A172 (cell line): Measurements from ENCODE around the gene CYBC1. TPM values are rescaled to one million over a fixed set of nuclear protein-coding genes. Genes with fewer than 3 reads are reported as not detected.

Source experiments
- DNase-seq: peaks from one replicate; pipeline ENCODE4 v3.0.0-alpha.2; 2015; ENCODE audit warnings: low spot score
- total RNA-seq: library from RNA; depleted of rRNA; stranded (reverse); fragments of >200 nt; shearing (Covaris generic); gene quantifications from 2 replicates; pipeline ENCODE4 v1.2.3, GENCODE V29; 2014

CYBC1 gene
- total RNA-seq, 1 experiment from 2014 or later: 121 TPM

DNA sequence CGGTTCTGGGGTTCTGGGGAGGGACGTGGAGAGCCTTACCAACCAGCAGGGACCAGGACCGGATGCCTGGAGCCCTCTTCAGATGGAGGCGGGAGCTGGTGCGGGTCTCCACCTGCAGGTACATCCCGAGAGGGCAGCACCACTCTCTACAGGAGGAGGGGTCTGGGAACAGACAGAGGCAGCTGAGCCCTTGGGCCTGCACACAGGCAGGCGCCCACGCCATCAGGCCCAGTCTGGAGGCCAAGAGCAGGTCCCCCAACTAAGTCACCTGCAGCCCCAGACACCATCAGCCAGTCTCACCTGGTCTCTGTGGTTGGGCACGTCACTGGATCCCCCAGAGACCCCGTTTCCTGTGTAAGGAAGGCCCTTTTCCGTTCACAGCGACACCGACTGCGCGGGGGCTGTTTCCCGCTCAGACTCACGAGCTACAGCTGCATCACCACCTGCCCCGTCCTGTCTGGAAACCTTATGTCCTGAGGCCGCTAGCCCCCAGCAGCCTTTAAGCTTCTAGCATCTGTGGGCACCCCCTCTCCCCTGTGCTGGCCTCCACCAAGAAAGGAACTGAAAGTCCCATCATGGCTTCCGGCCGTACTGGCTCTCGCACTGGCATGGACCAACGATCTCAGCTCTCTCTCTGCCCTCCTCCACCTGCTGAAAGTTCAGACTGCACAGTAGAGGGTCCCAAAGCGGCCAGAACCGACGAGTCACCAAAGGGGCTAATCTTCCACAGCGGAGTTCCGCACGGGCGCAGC is 1.2 kb downstream of the CYBC1 start:
- no peak for DNase-seq

DNA sequence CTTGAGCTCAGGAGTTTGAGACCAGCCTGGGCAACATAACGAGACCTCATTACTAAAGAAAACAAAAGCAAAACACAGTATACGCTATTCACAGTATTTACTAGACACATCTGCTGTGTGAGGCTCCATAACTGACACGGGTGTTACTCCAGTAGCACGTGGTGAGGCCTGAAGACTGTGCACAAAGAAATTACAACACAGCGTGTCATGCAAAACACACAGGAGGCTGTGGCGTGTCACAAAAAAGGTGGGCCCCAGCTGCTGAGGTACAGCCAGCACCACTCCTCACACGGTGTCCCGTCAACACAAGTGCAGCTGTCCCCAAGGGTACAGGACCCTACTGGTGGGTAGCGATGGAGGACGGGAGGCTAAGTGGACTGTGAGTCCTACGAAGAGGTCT is 2.7 kb downstream of the CYBC1 start:
- DNase-seq: no peak

DNA sequence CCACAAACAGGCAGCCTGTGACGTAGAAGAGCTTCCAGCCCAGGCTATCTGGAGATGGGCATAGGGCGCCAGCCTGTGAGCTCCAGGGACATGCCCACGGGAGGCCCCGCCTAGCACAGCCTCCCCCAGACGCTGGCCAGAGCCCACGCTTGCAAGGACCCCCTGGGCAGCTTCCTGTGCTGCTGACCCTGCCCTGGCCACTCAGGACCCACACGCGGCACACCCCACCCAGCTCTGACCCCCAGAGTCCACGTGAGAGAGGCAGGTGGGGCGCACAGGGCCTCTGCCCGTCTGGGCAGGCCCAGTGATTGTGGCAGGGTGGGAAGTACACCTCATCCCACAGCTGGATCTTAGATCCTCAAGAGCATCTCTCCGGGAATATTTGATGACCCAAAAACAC is 3.9 kb downstream of the CYBC1 start:
- DNase-seq: no peak

DNA sequence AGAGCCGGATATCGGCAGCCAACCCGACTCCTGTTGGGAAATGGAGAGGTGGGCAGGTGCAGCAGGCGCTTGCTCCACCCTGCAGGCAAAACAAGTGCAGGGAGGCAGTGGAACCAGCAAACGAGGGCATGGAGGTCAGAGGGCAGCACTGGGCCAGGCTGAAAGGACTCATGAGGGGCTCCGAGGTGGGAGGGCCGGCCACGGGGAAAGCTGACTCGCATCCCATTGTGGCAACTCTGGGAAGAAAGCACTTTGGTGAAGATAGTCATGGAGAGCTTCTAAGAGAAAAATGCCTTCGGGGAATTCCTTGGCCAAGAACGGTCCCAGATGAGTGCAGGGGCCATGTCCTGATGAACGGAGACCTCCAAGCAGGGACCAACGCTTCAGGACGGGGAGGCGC is 4.4 kb downstream of the CYBC1 start:
- no peak for DNase-seq

DNA sequence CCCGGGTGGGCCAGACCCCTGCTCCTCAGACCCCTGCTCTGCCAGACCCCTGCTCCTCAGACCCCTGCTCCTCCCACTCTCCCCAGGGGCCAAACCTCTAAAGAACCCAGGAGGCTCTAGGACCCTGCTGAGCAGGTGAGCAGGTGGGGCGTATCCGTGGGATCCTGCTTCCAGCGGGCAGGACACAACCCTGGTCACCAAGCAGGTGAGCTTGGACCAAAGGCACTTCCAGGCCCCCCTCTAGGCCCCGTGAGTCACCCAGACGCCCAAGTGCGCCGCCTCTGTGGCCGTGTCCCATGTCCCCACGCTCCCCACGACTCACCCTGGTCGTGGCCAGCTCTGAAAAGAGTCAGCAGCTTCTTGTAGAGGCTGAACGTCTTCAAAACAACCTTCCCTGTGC is 5.0 kb downstream of the CYBC1 start:
- no peak for DNase-seq

DNA sequence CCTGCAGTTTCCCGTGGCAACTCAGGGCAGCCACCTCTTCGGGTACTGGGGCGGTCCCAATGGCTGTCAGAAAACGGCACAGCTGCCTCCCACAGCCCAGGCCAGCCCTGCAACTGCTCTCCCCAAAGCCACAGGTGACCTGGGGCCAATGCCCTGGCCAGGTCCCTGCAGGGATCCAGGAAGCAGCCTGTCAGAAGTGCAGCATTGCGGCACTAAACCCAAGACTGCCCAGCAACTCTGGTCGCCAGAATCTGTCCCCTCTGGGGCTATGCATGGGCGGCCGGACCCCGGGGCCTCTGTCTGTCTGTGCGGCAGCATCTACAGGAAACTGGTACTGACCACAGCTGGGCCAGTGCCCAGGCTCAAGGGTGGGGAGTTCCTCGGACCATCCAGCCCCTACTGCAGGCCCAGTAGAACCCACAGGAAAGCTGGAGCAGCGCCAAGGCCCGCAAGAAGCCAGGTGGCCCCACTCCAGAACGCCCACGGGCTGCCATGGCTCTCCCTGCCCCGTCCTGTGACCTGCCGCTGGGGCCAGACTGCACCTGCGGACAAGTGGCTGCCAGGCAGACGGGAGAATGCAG is 5.5 kb downstream of the CYBC1 start:
- DNase-seq: peak; percentile 55

DNA sequence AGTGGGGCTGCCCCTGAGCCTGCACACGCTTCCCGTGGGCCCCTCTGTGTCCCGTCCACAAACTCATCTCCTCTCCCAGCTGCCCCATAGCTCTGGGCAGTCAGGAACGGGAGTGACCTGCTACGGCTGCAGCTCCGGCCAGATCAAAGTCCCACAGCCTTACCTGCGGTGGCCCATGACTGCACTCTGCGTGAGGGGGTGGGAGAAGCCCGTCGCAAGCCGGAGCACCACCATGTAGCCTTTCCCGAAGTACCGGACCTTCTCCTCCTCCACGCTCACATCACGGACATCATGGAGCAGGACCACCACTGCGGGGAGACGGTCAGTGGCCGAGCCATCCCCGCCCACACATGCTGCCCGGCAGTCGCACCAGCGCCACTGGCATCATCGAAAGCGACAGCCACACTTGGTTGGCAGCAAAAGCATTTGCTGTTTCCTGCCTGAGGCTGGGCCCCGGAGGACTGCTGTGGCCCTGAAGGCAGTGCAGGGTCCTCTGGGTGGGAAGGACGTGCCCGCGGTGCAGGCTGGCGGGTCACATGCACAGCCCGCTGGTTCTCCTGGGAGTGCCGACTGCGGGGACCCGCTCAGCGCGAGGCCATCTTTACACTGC is 6.2 kb downstream of the CYBC1 start:
- no peak for DNase-seq

DNA sequence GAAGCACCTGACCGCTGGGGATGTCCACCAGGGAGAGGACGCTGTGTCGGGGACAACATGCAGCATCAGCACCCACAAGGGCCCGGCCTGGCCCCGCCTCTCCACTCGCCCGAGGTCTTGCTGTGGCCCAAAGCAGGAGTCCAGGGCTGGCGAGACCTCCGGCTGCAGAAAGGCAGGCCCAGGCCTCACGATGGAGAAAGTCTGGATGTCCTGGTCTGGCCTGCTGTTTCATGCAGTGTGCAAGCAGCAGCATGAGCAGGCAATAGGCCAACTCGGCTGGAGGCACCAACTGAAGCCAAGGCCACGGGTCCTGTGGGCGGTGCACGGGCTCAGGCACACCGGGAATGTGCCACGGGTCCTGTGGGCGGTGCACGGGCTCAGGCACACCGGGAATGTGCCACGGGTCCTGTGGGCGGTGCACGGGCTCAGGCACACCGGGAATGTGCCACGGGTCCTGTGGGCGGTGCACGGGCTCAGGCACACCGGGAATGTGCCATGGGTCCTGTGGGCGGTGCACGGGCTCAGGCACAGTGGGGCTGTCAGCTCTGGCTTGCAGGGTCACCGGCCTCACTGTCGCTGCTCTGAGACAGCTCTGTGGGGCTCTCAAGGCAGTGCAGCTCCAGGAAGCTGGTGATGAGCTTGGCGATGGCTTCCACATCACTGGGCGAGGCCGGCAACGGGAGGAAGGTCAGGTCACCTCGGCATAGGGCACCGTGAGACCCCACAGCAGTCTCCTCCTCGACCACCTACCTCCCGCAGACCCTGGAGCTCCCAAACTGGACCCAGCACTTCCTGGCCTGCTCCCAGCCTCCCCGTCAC is 6.9 kb downstream of the CYBC1 start:
- no peak for DNase-seq

DNA sequence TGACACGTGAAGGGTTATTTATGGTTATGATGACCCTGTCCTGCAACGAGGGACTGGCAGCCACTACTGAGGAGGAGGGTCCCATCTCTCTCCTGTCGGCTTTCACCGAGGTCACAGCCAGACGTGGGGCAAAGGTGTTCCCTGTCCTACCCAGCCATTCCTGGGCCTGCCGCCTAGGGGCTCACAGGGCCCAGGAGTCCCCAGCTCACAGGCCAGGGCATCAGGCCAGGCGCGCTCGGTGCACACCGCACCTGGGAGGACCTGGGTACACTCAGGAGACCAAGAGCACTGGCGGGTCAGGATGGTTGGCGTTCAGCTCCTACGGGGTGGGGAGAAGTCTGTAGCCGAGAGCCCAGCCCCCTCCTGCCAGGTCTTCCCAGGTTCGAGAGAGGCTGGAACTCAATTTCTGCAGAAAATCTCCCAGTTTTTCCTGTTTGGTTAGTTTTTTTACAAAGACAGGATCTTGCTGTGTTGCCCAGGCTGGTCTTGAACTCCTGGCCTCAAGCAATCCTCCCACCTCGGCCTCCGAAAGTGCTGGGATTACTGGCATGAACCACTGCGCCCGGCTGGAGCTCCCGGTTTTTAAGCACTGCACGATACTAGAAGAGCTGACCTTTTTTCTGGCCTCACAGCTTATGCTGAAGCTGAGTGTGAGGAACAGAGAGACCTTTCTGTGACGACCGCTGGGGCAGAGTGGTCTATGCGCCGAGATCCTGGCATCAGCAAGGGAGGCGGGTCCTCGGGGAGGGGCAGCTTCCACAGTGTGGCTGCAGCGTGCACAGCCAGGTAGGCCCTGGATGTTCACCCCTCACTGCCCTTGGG is 7.7 kb downstream of the CYBC1 start:
- DNase-seq: no peak

DNA sequence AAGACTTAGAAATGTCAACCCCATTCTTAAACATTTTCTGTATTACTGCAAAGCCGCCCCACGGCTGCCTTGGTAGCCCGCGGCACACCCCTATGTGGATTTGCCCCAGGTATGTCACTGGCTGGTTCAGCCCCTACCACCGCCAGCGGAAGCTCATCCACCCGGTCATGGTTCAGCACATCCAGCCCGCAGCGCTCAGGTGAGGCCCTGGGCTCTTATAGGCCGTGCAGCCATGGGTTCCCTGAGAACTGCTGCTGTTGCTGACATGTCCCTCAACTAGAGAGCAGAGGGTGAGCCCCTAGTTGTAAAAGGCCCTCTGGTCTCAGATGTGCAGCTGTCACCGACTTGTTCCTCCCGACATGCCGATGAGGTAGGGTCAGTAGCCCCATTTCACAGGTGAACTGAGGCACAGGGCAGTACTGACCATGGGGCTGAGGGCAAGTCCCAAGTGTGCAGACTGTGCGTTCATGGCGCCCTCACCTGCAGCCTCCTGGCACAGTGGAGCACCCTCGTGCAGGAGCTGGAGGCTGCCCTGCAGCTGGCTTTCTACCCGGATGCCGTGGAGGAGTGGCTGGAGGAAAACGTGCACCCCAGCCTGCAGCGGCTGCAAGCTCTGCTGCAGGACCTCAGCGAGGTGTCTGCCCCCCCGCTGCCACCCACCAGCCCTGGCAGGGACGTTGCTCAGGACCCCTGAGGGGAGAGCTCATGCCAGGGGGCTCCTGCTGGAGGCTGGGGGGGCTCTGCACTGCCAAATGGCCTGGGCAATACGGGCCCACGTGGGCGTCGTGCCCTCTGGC is 8.7 kb downstream of the CYBC1 start:
- no peak for DNase-seq

DNA sequence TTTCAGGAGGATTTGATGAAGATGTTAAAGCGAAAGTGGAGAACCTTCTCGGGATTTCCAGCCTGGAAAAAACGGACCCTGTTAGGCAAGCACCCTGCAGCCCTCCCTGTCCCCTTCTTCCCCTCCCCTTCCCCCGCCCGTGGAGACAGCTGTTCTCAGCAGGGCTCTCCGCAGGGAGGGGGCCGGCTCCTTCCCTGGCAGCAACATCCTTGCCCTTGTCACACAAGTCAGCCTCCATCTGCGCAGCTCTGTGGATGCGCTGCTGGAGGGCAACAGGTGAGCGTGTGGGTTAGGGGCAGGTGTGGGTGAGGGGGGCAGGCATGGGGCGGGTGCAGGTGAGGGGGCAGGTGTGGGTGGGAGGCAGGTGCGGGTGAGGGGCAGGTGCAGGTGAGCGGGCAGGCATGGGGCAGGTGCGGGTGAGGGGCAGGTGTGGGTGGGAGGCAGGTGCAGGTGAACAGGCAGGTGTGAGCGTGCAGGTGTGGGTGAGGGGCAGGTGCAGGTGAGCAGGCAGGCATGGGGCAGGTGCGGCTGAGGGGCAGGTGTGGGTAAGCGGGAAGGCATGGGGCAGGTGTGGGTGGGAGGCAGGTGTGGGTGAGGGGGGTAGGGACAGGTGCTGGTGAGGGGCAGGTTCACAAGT is 9.4 kb downstream of the CYBC1 start:
- DNase-seq: no peak

DNA sequence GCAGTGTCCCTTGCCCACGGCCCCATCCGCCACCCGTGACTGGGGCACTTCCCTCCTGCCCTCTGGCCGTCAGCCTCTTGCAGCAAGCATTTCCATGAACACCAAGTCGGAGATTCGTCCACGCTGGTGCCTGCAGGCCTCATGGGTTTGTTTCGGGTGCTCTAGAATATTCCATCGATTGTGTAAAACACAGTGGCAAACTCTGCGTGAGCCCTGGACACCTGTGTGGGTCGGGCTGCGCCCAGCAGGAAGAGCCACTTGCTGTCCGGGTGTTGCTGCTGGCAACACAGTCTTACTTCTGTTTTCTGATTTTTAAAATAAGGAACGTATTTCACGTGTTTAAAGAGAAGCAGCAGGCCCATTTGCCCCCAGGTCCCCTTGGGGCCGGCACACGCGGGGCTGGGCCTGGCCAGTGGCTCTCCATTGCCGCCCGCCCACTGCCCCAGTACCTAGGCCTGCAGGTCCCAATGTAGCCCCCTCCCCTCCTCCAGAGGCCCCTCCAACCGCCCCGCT is 10.0 kb downstream of the CYBC1 start:
- DNase-seq: no peak

DNA sequence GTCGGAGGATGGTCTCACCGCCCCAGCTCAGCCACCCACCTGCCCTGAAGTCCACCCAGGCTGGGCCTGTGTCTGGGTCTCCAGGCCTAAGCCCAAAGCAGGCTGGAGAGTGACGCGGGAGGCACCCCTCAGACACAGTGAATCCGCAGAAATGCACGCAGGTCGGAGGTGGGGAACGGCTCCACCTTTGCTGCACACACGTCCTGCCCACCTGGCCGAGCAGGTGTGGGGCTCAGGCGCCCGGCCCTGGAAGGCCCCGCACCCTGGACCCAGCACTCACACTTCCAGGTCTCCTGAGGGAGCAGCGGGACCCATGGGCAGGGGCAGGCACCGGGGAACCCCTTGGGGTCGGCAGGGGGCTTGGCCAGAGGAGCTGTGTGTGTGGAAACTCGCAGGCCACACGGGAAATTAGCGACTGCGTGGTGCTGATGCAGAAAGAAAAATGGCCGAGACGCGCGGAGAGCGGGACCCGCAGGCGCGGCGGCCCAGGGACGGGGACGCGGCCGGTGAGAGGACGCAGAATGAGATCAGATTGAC is 10.7 kb downstream of the CYBC1 start:
- DNase-seq: no peak

DNA sequence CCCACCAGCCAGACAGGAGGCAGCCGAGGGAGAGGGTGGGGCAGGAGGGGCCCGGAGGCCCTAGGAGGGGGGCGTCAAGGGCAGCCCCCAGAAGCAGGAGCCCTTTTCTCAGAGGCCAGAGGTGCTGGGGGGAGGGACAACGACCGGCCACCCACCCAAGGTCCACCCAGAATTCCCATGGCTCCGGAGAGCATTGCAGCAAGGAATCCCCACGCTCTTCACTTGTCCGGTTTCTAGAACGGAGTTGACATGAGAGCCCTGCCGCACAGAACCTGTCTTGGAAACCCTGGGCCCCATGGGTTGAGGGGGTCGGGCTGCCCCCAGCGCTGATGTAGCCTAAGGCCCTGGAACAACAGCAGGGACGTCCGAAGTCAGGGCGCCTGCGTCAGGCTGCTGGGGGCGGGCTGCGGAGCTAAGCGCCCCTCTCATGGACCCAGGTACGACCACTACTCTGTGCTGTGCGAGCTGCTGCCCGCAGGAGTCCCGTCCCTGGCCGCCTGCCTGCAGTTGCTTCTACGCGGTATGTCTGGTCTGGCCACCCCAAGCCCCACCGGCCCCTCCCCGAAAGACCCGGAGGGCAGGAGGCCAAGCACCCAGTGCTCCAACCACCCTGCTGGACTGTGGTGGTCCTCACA is 11.2 kb downstream of the CYBC1 start:
- no peak for DNase-seq

DNA sequence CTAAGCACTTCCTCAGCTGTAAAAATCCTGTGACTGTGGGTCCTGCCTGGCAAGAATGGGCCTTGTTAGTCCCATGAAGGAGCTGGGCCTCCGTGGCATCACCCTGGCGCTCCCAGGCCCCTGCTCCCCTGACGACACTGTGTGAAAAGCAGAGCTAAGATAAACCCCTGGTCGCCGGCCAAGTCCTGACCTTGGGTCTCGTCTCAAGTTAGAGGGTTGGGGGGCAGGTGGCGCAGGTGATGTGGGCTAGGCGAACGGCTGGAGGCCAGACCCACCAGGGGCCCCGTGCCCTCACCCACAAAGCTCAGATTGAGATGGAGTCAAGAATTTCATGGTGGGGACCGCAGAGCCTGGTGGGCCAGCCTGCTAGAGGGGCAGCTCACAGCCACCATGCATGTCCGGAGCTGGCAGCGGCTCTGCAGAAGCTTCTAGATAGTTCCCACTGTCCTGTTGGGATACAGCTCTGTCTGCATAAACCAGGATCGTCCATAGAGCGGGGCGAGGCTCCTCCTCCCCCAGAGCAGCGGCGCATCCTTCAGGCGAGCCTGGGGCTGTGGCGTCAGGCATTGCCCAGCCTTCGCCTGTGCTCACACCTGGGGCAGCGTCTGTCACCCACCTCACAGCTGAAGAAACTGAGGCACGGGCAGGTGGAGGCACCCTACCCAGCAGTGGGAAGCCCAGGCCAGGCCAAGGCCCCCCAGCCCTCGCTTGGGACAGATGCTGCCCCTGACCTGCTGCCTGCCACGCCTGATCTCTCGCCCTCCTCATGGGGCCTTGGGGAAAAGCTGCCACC is 12.0 kb downstream of the CYBC1 start:
- no peak for DNase-seq

DNA sequence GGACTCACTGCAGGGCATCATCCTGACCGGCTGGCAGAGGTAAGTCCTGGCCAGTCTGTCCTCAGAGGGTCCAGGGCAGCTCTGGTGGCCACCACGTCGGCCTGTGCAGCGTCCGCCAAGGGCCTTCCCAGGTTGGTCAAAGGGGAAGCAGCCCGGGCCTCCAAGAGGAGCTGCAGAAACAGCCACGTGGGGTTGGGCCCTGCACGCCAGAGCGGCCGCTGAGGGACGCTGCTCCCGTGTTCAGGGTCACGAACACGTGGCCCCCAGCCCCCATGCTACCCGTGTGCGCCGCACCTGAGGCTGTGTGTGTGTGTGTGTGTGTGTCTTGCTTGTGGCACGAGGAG is 13.3 kb downstream of the CYBC1 start:
- no peak for DNase-seq

DNA sequence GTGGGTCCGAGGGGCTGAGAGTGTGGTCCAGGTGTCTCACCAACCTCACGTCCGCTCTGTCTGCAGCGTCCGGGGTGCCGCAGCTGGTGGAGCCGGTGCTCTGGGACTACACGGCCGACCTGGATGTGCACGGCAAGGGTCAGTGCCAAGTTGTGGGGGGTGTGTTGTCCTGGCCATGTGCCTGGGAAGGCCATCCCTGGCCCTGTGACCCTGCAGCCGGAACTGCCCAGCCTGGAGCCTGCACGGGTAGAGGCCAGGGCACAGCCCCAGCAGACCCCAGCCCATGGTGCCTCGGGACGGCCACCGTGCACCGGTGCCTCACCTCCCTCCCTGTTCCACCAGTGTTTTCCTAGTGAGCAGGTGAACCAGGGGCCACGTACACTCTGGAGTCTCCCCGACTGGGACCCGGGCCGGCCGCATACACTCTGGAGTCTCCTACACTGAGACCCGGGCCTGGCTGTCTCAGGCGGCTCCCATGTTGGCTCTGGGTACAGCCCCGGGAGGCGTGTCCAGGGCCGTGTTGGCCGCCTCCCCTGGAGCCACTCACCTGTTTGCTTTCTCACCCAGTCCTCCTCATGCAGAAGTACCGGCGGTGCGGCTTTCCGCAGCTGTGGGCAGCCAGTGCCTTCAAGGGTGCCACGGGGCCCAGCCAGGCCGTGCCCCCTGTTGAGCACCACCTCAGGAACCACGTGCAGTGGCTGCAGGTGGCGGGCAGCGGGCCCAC is 13.8 kb downstream of the CYBC1 start:
- DNase-seq: no peak
